Small intestine (tissue), 16 donors: Measurements from ENCODE around the gene ENTPD5. TPM values are rescaled to one million over a fixed set of nuclear protein-coding genes. Genes with fewer than 3 reads are reported as not detected.
A peak's percentile ranks its signal among the peaks of the same experiment; 100 is the strongest.

Experiments used
- DNase-seq, 2 donors: peaks; one replicate each; pipeline versions ENCODE4 v3.0.0 to v3.0.0-alpha.2; 2013
- FAIRE-seq: peaks from 2 replicates; lab custom pipeline; 2012; peaks lifted over from hg19 to GRCh38; lab: Jason Lieb, UNC
- H3K27ac ChIP-seq, 3 donors: one replicate each; pipeline ENCODE4 v1.5.1; 2013; ENCODE audit warnings: low read length in 2 of 3, mild to moderate bottlenecking in 2 of 3, control low read depth in 1 of 3, inconsistent platforms in 1 of 3, low read depth in 1 of 3, moderate library complexity in 1 of 3
- H3K27me3 ChIP-seq, 3 donors: one replicate each; pipeline ENCODE4 v1.6.1; 2013; ENCODE audit warnings: low read length in 3 of 3, inconsistent platforms in 1 of 3; ENCODE audit not compliant: control insufficient read depth in 3 of 3, insufficient read depth in 3 of 3
- H3K36me3 ChIP-seq, 3 donors: one replicate each; pipeline ENCODE4 v1.6.1; 2013; ENCODE audit warnings: low read length in 3 of 3, inconsistent platforms in 1 of 3, low read depth in 1 of 3, mild to moderate bottlenecking in 1 of 3, moderate library complexity in 1 of 3; ENCODE audit not compliant: control insufficient read depth in 3 of 3, insufficient read depth in 2 of 3
- H3K4me1 ChIP-seq, 3 donors: one replicate each; pipeline ENCODE4 v1.6.1; 2013; ENCODE audit warnings: low read length in 2 of 3, inconsistent platforms in 1 of 3, low read depth in 1 of 3, mild to moderate bottlenecking in 1 of 3, moderate library complexity in 1 of 3; ENCODE audit not compliant: control insufficient read depth in 3 of 3, insufficient read depth in 2 of 3
- H3K4me3 ChIP-seq, 3 donors: one replicate each; pipeline ENCODE4 v1.5.1; 2013; ENCODE audit warnings: low read length in 3 of 3, control low read depth in 1 of 3, inconsistent platforms in 1 of 3, low read depth in 1 of 3, mild to moderate bottlenecking in 1 of 3, moderate library complexity in 1 of 3
- H3K9me3 ChIP-seq, 2 donors: one replicate each; pipeline ENCODE4 v1.6.1; 2013; ENCODE audit warnings: low read depth in 1 of 2, low read length in 1 of 2; ENCODE audit not compliant: control insufficient read depth in 2 of 2, insufficient read depth in 1 of 2
- WGBS, 3 donors: extraction: QIAGEN DNeasy Blood & Tissue Kit; methylation state at CpG; one replicate each; pipeline ENCODE4 v1.1.7; 2013; 5-methylcytosine and 5-hydroxymethylcytosine counted together
- long read RNA-seq, 10 donors: transcript quantifications; one replicate each; lab custom pipeline, GENCODE V29; 2026
- polyA plus RNA-seq, 4 donors: library from polyadenylated mRNA; stranded (reverse) in 3 of 4; unstranded in 1 of 4; fragments of 200-250 nt in 3 of 4; fragments of 120-200 nt in 1 of 4; gene quantifications; one replicate each; pipeline versions ENCODE4 v1.2.1 to v1.2.3, GENCODE V29; 2013
- donor health status: healthy with polysubstance abuse.
- donor health status: control.
- donor health status: control.
- donor health status: Bipolar disorder and iron deficiency.
- donor health status: healthy.

The ENTPD5 gene
- 10 to 100 TPM; 17.4 to 85.8 (median 31.1) TPM for polyA plus RNA-seq
- long read RNA-seq, donor 1 = 0 reads
- long read RNA-seq, donor 2, partial matches to known transcripts = 0 of 5 reads
- long read RNA-seq, donor 2, other reads (novel, unspliced or antisense) = 5 of 5 reads
- long read RNA-seq, donor 3, partial matches to known transcripts = 8 of 11 reads
- long read RNA-seq, donor 3, other reads (novel, unspliced or antisense) = 0 of 11 reads
- long read RNA-seq, donor 4 = 0 reads
- long read RNA-seq, donor 5, partial matches to known transcripts = 0 of 1 reads
- long read RNA-seq, donor 5, other reads (novel, unspliced or antisense) = 0 of 1 reads
- long read RNA-seq, donor 6, partial matches to known transcripts = 12 of 12 reads
- long read RNA-seq, donor 6, other reads (novel, unspliced or antisense) = 0 of 12 reads
- long read RNA-seq, donor 7 = 0 reads
- long read RNA-seq, donor 8 = 0 reads
- long read RNA-seq, donor 9 = 0 reads
- long read RNA-seq, donor 10, partial matches to known transcripts = 11 of 11 reads
- long read RNA-seq, donor 10, other reads (novel, unspliced or antisense) = 0 of 11 reads

GRCh38 chr14:74018586-74019407 lies at the start of gene ENTPD5, which contains the start of gene BBOF1:
Gene ENTPD5 (minus strand): TSS chr14:74019288. CDS start chr14:73988102, 31,186 bp downstream.
Gene BBOF1 (plus strand): TSS chr14:74019349. CDS start chr14:74019479, 130 bp downstream.
- DNase-seq (peak; percentile 87 to 95), FAIRE-seq (no peak)
- Histone ChIP-seq H3K9me3 (no peaks in the 10 kb centered on the region), H3K4me1 (peaks cover 3 to 8% (median 4%) of the 10 kb centered on the region in 3 donors), H3K27me3 (no peaks in the 10 kb centered on the region), H3K27ac (peak within 1 kb of the TSS; percentile 97 to 100 (median 97)), H3K4me3 (peak within 1 kb of the TSS; percentile 69 to 88 (median 85)), H3K36me3 (no peaks in the 10 kb centered on the region)
- WGBS, 3 donors = 0% methylated on average over 66 to 93 of the region's 93 CpGs

- 59 to 80% (median 60%) methylated on average over 3 of the region's 3 CpGs for WGBS, 3 donors
- no peak for DNase-seq
- Histone ChIP-seq H3K9me3 (no peaks in the 10 kb centered on the region), H3K27me3 (no peaks in the 10 kb centered on the region), H3K4me3 (no peak overlapping the region), H3K36me3 (peaks cover 0 to 56% (median 5%) of the 10 kb centered on the region in 3 donors), H3K27ac (no peak overlapping the region), H3K4me1 (peaks cover 0 to 5% (median 0%) of the 10 kb centered on the region in 3 donors)
- FAIRE-seq = no peak
These were observed 46.9 kb upstream of the ENTPD5 start for GRCh38 chr14:74065746-74066575.

GRCh38 chr14:74064883-74065282 lies 45.8 kb upstream of the ENTPD5 start:
- H3K4me3 ChIP-seq = no peak overlapping the region
- WGBS, 3 donors = 92 to 98% (median 93%) methylated on average over 3 of the region's 3 CpGs
- FAIRE-seq = no peak
- no peak overlapping the region for H3K27ac ChIP-seq
- DNase-seq = no peak
- H3K36me3 ChIP-seq = peaks cover 0 to 57% (median 5%) of the 10 kb centered on the region in 3 donors
- no peaks in the 10 kb centered on the region for H3K9me3 ChIP-seq
- no peaks in the 10 kb centered on the region for H3K27me3 ChIP-seq
- peaks cover 0 to 5% (median 0%) of the 10 kb centered on the region in 3 donors for H3K4me1 ChIP-seq

- Histone ChIP-seq H3K36me3 (peaks cover 0 to 54% (median 5%) of the 10 kb centered on the region in 3 donors), H3K4me1 (peaks cover 0 to 5% (median 0%) of the 10 kb centered on the region in 3 donors), H3K27me3 (no peaks in the 10 kb centered on the region), H3K4me3 (no peak overlapping the region), H3K9me3 (no peaks in the 10 kb centered on the region), H3K27ac (no peak overlapping the region)
- FAIRE-seq (no peak), DNase-seq (no peak)
These were observed 45.3 kb upstream of the ENTPD5 start for GRCh38 chr14:74064426-74064825.

GRCh38 chr14:74062809-74063150 lies 43.7 kb upstream of the ENTPD5 start:
- Histone ChIP-seq H3K4me1 (peaks cover 0 to 5% (median 0%) of the 10 kb centered on the region in 3 donors), H3K27me3 (no peaks in the 10 kb centered on the region), H3K27ac (no peak overlapping the region), H3K36me3 (peaks cover 0 to 49% (median 5%) of the 10 kb centered on the region in 3 donors), H3K9me3 (no peaks in the 10 kb centered on the region), H3K4me3 (no peak overlapping the region)
- 88 to 97% (median 91%) methylated on average over 2 of the region's 2 CpGs for WGBS, 3 donors
- FAIRE-seq (no peak), DNase-seq (no peak)

GRCh38 chr14:74049876-74050495 lies 30.9 kb upstream of the ENTPD5 start:
- Histone ChIP-seq H3K4me3 (no peak overlapping the region), H3K27me3 (no peaks in the 10 kb centered on the region), H3K36me3 (peaks cover 0 to 12% (median 0%) of the 10 kb centered on the region in 3 donors), H3K9me3 (no peaks in the 10 kb centered on the region), H3K4me1 (no peaks in the 10 kb centered on the region), H3K27ac (no peak overlapping the region)
- DNase-seq (no peak), FAIRE-seq (no peak)
- 68 to 80% (median 77%) methylated on average over 3 of the region's 3 CpGs for WGBS, 3 donors

GRCh38 chr14:74048281-74048680 lies 29.2 kb upstream of the ENTPD5 start:
- FAIRE-seq (no peak), DNase-seq (no peak)
- H3K4me1 ChIP-seq = no peaks in the 10 kb centered on the region
- peaks cover 0 to 12% (median 0%) of the 10 kb centered on the region in 3 donors for H3K36me3 ChIP-seq
- no peaks in the 10 kb centered on the region for H3K9me3 ChIP-seq
- H3K27me3 ChIP-seq = no peaks in the 10 kb centered on the region
- no peak overlapping the region for H3K4me3 ChIP-seq
- 54 to 64% (median 54%) methylated on average over 3 of the region's 3 CpGs for WGBS, 3 donors
- no peak overlapping the region for H3K27ac ChIP-seq
